ENCODE measurements around the gene DYRK4.

- TF ChIP-seq POLR2A (IDR thresholded peaks at IDR 0.05; ENCODE audit: low read depth, low read length) = no peak
- TF ChIP-seq TAF1 (IDR thresholded peaks at IDR 0.05; ENCODE audit: borderline replicate concordance, low read depth, low read length) = no peak
Observed at GRCh38 chr12:4586500-4586899, 24.5 kb downstream of the DYRK4 start.
